Psoas muscle (tissue), 8 donors: ENCODE data around the gene FBXO10. TPM values are rescaled to one million over a fixed set of nuclear protein-coding genes. Genes with fewer than 3 reads are reported as not detected.

Experiments
- ATAC-seq, 4 donors: fragments of 200-7000 bp; cut with Tn5 transposase; one replicate each; pipeline ENCODE4 v1.9.1; 2020; ENCODE audit warnings: moderate library complexity in 3 of 4, mild to moderate bottlenecking in 2 of 4
- DNase-seq, 2 donors: peaks; one replicate each; pipeline ENCODE4 v3.0.0-alpha.2; 2020
- H3K27ac ChIP-seq: fragments of 200-600 bp; one replicate; pipeline ENCODE4 v1.8.0; 2022
- H3K27me3 ChIP-seq, 3 donors: fragments of 200-600 bp in 1 of 3; one replicate each; pipeline versions ENCODE4 v1.6.1 to v1.8.0; 2013 to 2022; ENCODE audit warnings: low read length in 2 of 3, mild to moderate bottlenecking in 2 of 3, moderate library complexity in 1 of 3; ENCODE audit not compliant: insufficient read depth in 3 of 3
- H3K36me3 ChIP-seq, 2 donors: fragments of 200-600 bp in 1 of 2; one replicate each; pipeline versions ENCODE4 v1.6.1 to v1.8.0; 2013 to 2022; ENCODE audit warnings: low read depth in 1 of 2, mild to moderate bottlenecking in 1 of 2, moderate library complexity in 1 of 2; ENCODE audit not compliant: insufficient read depth in 1 of 2
- H3K4me1 ChIP-seq: fragments of 200-600 bp; one replicate; pipeline ENCODE4 v1.8.0; 2022
- H3K4me3 ChIP-seq: fragments of 200-600 bp; one replicate; pipeline ENCODE4 v1.8.0; 2022; ENCODE audit warnings: mild to moderate bottlenecking
- H3K9me3 ChIP-seq: fragments of 200-600 bp; one replicate; pipeline ENCODE4 v1.8.0; 2022
- WGBS, 3 donors: extraction: QIAGEN DNeasy Blood & Tissue Kit; methylation state at CpG; one replicate each; pipeline versions ENCODE4 v1.1.6 to v1.1.7; 2013; 5-methylcytosine and 5-hydroxymethylcytosine counted together
- intact Hi-C, 2 donors: fragments of 100-400 bp; cut with DNase I; formaldehyde crosslinking; loops; one replicate each; pipeline versions ENCODE4 v1.11.0 to v1.14.2; 2022
- polyA plus RNA-seq, 3 donors: library from polyadenylated mRNA; stranded (reverse); fragments of 200-250 nt; gene quantifications; one replicate each; pipeline ENCODE4 v1.2.3, GENCODE V29; 2013
- total RNA-seq, 4 donors: library from RNA; stranded (reverse); fragmentation: NEBNext Ultra II Directional in 2 of 4; extraction: Animal tissue kit (Norgen Biotek cat#: 25700) in 2 of 4; gene quantifications; one replicate each; pipeline versions ENCODE4 v1.2.1 to v1.2.4, GENCODE V29; 2021 to 2023
- TF ChIP-seq, protein P1 (sequence below): fragments of 200-600 bp; IDR thresholded peaks from one replicate; pipeline ENCODE4 v1.8.0; 2022; ENCODE audit warnings: antibody characterized with exemption
- donor health status: healthy with polysubstance abuse.
- donor health status: DM: no; HTN: no; CAD: no; lungs with moderate emphysema.
- donor health status: Bipolar disorder and iron deficiency.
- donor health status: healthy.
- donor health status: DM: yes; HTN: yes; CAD: no.
- donor health status: DM: no; HTN: no; CAD: no.
- donor health status: DM: no; HTN: no; CAD: no.
- donor health status: DM: yes; HTN: yes; CAD: no.

Gene FBXO10
- total and polyA plus RNA-seq, 7 donors = 12.1 to 90.4 (median 31.7) TPM

- Histone ChIP-seq H3K9me3 (no peaks in the 10 kb centered on the region), H3K36me3 (no peaks in the 10 kb centered on the region), H3K27me3 (no peaks in the 10 kb centered on the region), H3K4me1 (no peaks in the 10 kb centered on the region), H3K4me3 (no peak overlapping the region), H3K27ac (no peak overlapping the region)
- 65 to 87% (median 72%) methylated on average over 1 of the region's 1 CpG for WGBS, 3 donors
- no peak for ATAC-seq
- intact Hi-C loops = loop anchor here in 1 of 2 donors (10.0 kb wide), 1 partner anchor 114 kb away; no protein-coding TSS in a partner anchor
- TF ChIP-seq, protein P1, sequence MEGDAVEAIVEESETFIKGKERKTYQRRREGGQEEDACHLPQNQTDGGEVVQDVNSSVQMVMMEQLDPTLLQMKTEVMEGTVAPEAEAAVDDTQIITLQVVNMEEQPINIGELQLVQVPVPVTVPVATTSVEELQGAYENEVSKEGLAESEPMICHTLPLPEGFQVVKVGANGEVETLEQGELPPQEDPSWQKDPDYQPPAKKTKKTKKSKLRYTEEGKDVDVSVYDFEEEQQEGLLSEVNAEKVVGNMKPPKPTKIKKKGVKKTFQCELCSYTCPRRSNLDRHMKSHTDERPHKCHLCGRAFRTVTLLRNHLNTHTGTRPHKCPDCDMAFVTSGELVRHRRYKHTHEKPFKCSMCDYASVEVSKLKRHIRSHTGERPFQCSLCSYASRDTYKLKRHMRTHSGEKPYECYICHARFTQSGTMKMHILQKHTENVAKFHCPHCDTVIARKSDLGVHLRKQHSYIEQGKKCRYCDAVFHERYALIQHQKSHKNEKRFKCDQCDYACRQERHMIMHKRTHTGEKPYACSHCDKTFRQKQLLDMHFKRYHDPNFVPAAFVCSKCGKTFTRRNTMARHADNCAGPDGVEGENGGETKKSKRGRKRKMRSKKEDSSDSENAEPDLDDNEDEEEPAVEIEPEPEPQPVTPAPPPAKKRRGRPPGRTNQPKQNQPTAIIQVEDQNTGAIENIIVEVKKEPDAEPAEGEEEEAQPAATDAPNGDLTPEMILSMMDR = no peak
- no peak for DNase-seq
Observed at GRCh38 chr9:37620396-37620795, 44.2 kb upstream of the FBXO10 start.

GRCh38 chr9:37619806-37620205, 43.6 kb upstream of the FBXO10 start:
- H3K4me3 ChIP-seq = no peak overlapping the region
- no peak overlapping the region for H3K27ac ChIP-seq
- H3K9me3 ChIP-seq = no peaks in the 10 kb centered on the region
- H3K36me3 ChIP-seq = no peaks in the 10 kb centered on the region
- WGBS, 3 donors = 70 to 81% (median 76%) methylated on average over 3 of the region's 3 CpGs
- DNase-seq (no peak), ATAC-seq (no peak)
- TF ChIP-seq, protein P1 = no peak
- H3K27me3 ChIP-seq = no peaks in the 10 kb centered on the region
- intact Hi-C loops = loop anchor here in 1 of 2 donors (10.0 kb wide), 1 partner anchor 115 kb away; no protein-coding TSS in a partner anchor
- no peaks in the 10 kb centered on the region for H3K4me1 ChIP-seq

- Histone ChIP-seq H3K36me3 (no peaks in the 10 kb centered on the region), H3K9me3 (no peaks in the 10 kb centered on the region), H3K27me3 (no peaks in the 10 kb centered on the region), H3K27ac (no peak overlapping the region), H3K4me3 (no peak overlapping the region), H3K4me1 (no peaks in the 10 kb centered on the region)
- ATAC-seq = no peak
- DNase-seq = no peak
- intact Hi-C loops = no loop called here
- 86 to 92% (median 92%) methylated on average over 4 of the region's 4 CpGs for WGBS, 3 donors
- TF ChIP-seq, protein P1 = no peak
Observed at GRCh38 chr9:37618817-37619216, 42.6 kb upstream of the FBXO10 start.

DNA sequence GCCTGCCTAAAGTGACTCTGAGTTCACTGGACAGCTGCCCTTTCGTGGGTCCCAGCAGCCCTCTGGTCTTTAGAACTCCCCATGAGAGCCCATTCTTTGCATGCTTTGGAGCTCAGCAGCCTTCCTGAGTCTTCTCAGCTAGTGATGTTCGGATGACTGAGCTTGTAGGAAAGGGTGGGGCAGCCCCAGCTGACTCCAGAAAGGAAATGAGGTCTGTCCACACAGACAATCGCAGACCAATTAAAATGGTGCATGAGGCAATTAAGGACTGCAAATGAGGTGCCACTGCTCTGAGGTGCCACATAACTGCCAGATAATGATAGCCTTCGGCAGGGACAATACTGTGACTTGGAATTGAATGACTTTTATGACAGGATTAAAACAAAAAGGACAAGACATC, 41.7 kb upstream of the FBXO10 start:
- intact Hi-C loops = no loop called here
- H3K9me3 ChIP-seq = no peaks in the 10 kb centered on the region
- WGBS, 3 donors = 49 to 51% (median 50%) methylated on average over 4 of the region's 4 CpGs
- no peaks in the 10 kb centered on the region for H3K36me3 ChIP-seq
- peak in 1 of 4 donors; percentile 24 for ATAC-seq
- H3K4me1 ChIP-seq = no peaks in the 10 kb centered on the region
- TF ChIP-seq, protein P1 = no peak
- no peak overlapping the region for H3K27ac ChIP-seq
- no peak overlapping the region for H3K4me3 ChIP-seq
- DNase-seq = no peak
- H3K27me3 ChIP-seq = no peaks in the 10 kb centered on the region

GRCh38 chr9:37617161-37617560, 41.0 kb upstream of the FBXO10 start:
- Histone ChIP-seq H3K4me1 (no peaks in the 10 kb centered on the region), H3K9me3 (no peaks in the 10 kb centered on the region), H3K27me3 (no peaks in the 10 kb centered on the region), H3K4me3 (no peak overlapping the region), H3K36me3 (no peaks in the 10 kb centered on the region), H3K27ac (no peak overlapping the region)
- WGBS, 3 donors = 55 to 65% (median 56%) methylated on average over 2 of the region's 2 CpGs
- TF ChIP-seq, protein P1 = no peak
- ATAC-seq (peak in 1 of 4 donors; percentile 55), DNase-seq (no peak)
- intact Hi-C loops = no loop called here
